ENCODE measurements around the gene SLC6A19.

DNA sequence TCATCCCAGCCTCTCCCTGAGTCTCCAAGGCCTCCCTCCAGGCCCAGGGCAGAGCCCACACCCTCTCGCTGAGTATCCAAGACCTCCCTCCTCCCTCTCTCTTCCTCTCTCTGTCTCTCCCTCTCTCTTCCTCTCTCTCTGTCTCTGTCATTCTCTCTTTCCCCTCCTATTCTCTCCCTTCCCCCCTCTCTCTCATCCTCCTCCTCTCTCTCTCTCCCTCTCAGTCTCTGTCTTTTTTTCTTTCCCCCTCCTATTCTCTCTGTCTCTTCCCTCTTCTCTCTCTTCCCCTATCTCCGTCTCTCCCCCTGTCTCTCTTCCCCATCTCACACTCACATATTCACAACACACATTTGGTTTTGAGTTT, 8.1 kb downstream of the SLC6A19 start:
- TF ChIP-seq GATA3 (IDR thresholded peaks at IDR 0.05; ENCODE audit: low read depth, low read length) (no peak), GATA2 (IDR thresholded peaks at IDR 0.05; ENCODE audit: low read depth, low read length) (no peak)
